NT2/D1 (cell line): ENCODE data around the gene IFNA14.

Experiments
- SUZ12 ChIP-seq: IDR thresholded peaks from 2 replicates; pipeline ENCODE4 v1.6.1; 2011; ENCODE audit not compliant: insufficient read length, insufficient read depth; ENCODE audit errors: extremely low read depth
- YY1 ChIP-seq: IDR thresholded peaks from 2 replicates; pipeline ENCODE4 v1.6.1; 2011; ENCODE audit not compliant: insufficient read length, insufficient read depth

- no peak for TF ChIP-seq YY1
- TF ChIP-seq SUZ12, result no peak
Measured at GRCh38 chr9:21266733-21267484, 27.1 kb upstream of the IFNA14 start.
